Adipocyte (in vitro differentiated cells): ENCODE results near the gene YLPM1.
"Not testable (repeated sequence)": the region's sequence is repeated elsewhere in the genome, so short reads cannot be mapped to it uniquely, and the experiment has no call there.

Source experiments
- DNase-seq: peaks from one replicate; pipeline ENCODE4 v3.0.0-alpha.2; 2015; ENCODE audit warnings: low read depth
- H3K27me3 ChIP-seq: replicated peaks from 2 replicates; pipeline ENCODE4 v1.7.0; 2013; ENCODE audit warnings: mild to moderate bottlenecking, low read length, moderate library complexity; ENCODE audit not compliant: control insufficient read depth, insufficient read depth
- H3K36me3 ChIP-seq: 2 replicates; pipeline ENCODE4 v1.7.0; 2013; ENCODE audit warnings: low read length, mild to moderate bottlenecking, moderate library complexity; ENCODE audit not compliant: control insufficient read depth, insufficient read depth, severe bottlenecking
- H3K4me1 ChIP-seq: 2 replicates; pipeline ENCODE4 v1.7.0; 2013; ENCODE audit warnings: mild to moderate bottlenecking, low read length, moderate library complexity; ENCODE audit not compliant: control insufficient read depth, insufficient read depth
- H3K4me3 ChIP-seq: 2 replicates; pipeline ENCODE4 v1.7.0; 2013; ENCODE audit warnings: mild to moderate bottlenecking, low read length, moderate library complexity
- H3K9ac ChIP-seq: 2 replicates; pipeline ENCODE4 v1.7.0; 2013; ENCODE audit warnings: mild to moderate bottlenecking, low read length, moderate library complexity
- H3K9me3 ChIP-seq: 2 replicates; pipeline ENCODE4 v1.7.0; 2013; ENCODE audit warnings: mild to moderate bottlenecking, low read length, moderate library complexity; ENCODE audit not compliant: control insufficient read depth

Gene YLPM1

GRCh38 chr14:74754157-74754556, 9.0 kb upstream of the YLPM1 start:
- Histone ChIP-seq H3K4me3 (no peak overlapping the region), H3K4me1 (no peaks in the 10 kb centered on the region), H3K9ac (no peak overlapping the region), H3K27me3 (no peaks in the 10 kb centered on the region), H3K9me3 (peaks cover 5% of the 10 kb centered on the region), H3K36me3 (no peaks in the 10 kb centered on the region)
- DNase-seq = peak; percentile 23

- Histone ChIP-seq H3K4me3 (no peak overlapping the region), H3K9me3 (peaks cover 5% of the 10 kb centered on the region), H3K27me3 (no peaks in the 10 kb centered on the region), H3K9ac (no peak overlapping the region), H3K4me1 (no peaks in the 10 kb centered on the region), H3K36me3 (no peaks in the 10 kb centered on the region)
- no peak for DNase-seq
These were observed 8.2 kb upstream of the YLPM1 start for GRCh38 chr14:74754899-74755298.

- Histone ChIP-seq H3K36me3 (no peaks in the 10 kb centered on the region), H3K27me3 (no peaks in the 10 kb centered on the region), H3K9ac (no peak overlapping the region), H3K4me3 (no peak overlapping the region), H3K4me1 (no peaks in the 10 kb centered on the region), H3K9me3 (peaks cover 5% of the 10 kb centered on the region)
- no peak for DNase-seq
These were observed 6.8 kb upstream of the YLPM1 start for GRCh38 chr14:74756326-74756725.

- not testable (repeated sequence) for H3K9me3 ChIP-seq, H3K36me3 ChIP-seq, H3K27me3 ChIP-seq, H3K9ac ChIP-seq, H3K4me1 ChIP-seq, DNase-seq, H3K4me3 ChIP-seq
These were observed 4.6 kb upstream of the YLPM1 start for GRCh38 chr14:74758505-74758904.

- H3K9ac ChIP-seq = peak overlapping the region; percentile 98
- H3K4me1 ChIP-seq = peaks cover 32% of the 10 kb centered on the region
- peak; percentile 50 for DNase-seq
- H3K27me3 ChIP-seq = no peaks in the 10 kb centered on the region
- H3K36me3 ChIP-seq = no peaks in the 10 kb centered on the region
- H3K9me3 ChIP-seq = no peaks in the 10 kb centered on the region
- H3K4me3 ChIP-seq = peak overlapping the region; percentile 94
These were observed 851 bp downstream of the YLPM1 start for GRCh38 chr14:74763803-74764531.

GRCh38 chr14:74765721-74766120, 2.6 kb downstream of the YLPM1 start:
- Histone ChIP-seq H3K4me1 (peaks cover 32% of the 10 kb centered on the region), H3K4me3 (peak overlapping the region; percentile 94), H3K9me3 (no peaks in the 10 kb centered on the region), H3K9ac (peak overlapping the region; percentile 98), H3K27me3 (no peaks in the 10 kb centered on the region), H3K36me3 (no peaks in the 10 kb centered on the region)
- no peak for DNase-seq

GRCh38 chr14:74771399-74771798, 8.3 kb downstream of the YLPM1 start:
- Histone ChIP-seq H3K27me3 (no peaks in the 10 kb centered on the region), H3K4me3 (no peak overlapping the region), H3K9me3 (no peaks in the 10 kb centered on the region), H3K36me3 (peaks cover 4% of the 10 kb centered on the region), H3K4me1 (peaks cover 14% of the 10 kb centered on the region), H3K9ac (no peak overlapping the region)
- no peak for DNase-seq

- Histone ChIP-seq H3K4me3 (no peak overlapping the region), H3K9me3 (no peaks in the 10 kb centered on the region), H3K4me1 (no peaks in the 10 kb centered on the region), H3K36me3 (peaks cover 74% of the 10 kb centered on the region), H3K9ac (no peak overlapping the region), H3K27me3 (no peaks in the 10 kb centered on the region)
- no peak for DNase-seq
These were observed 21.5 kb downstream of the YLPM1 start for GRCh38 chr14:74784634-74785033.

- no peak overlapping the region for H3K9ac ChIP-seq
- no peak overlapping the region for H3K4me3 ChIP-seq
- H3K27me3 ChIP-seq = no peaks in the 10 kb centered on the region
- peaks cover 69% of the 10 kb centered on the region for H3K36me3 ChIP-seq
- H3K9me3 ChIP-seq = no peaks in the 10 kb centered on the region
- no peak for DNase-seq
- H3K4me1 ChIP-seq = no peaks in the 10 kb centered on the region
These were observed 22.0 kb downstream of the YLPM1 start for GRCh38 chr14:74785056-74785613.

- Histone ChIP-seq H3K36me3 (peaks cover 51% of the 10 kb centered on the region), H3K4me1 (no peaks in the 10 kb centered on the region), H3K4me3 (no peak overlapping the region), H3K27me3 (no peaks in the 10 kb centered on the region), H3K9me3 (peaks cover 7% of the 10 kb centered on the region), H3K9ac (no peak overlapping the region)
- DNase-seq = no peak
These were observed 23.7 kb downstream of the YLPM1 start for GRCh38 chr14:74786796-74787315.

- Histone ChIP-seq H3K4me3 (peak overlapping the region; percentile 58), H3K36me3 (peaks cover 9% of the 10 kb centered on the region)
- no peak for DNase-seq
These were observed 29.3 kb downstream of the YLPM1 start for GRCh38 chr14:74792249-74793039.

More at GRCh38 chr14:74792249-74793039, 29.3 kb downstream of the YLPM1 start:
- Histone ChIP-seq H3K27me3 (no peaks in the 10 kb centered on the region), H3K4me1 (peaks cover 41% of the 10 kb centered on the region), H3K9me3 (peaks cover 7% of the 10 kb centered on the region), H3K9ac (peak overlapping the region; percentile 40)
